Progenitor cell of endocrine pancreas (in vitro differentiated cells): ENCODE data around the gene MAP3K14. TPM values are rescaled to one million over a fixed set of nuclear protein-coding genes. Genes with fewer than 3 reads are reported as not detected.
A peak's percentile ranks its signal among the peaks of the same experiment; 100 is the strongest.
"Not testable (repeated sequence)": the region's sequence is repeated elsewhere in the genome, so short reads cannot be mapped to it uniquely, and the experiment has no call there.

Experiments used
- DNase-seq: peaks from one replicate; pipeline ENCODE4 v3.0.0; 2021; ENCODE audit warnings: low spot score; ENCODE audit not compliant: unreplicated experiment
- H3K27ac Mint-ChIP-seq: 2 replicates; pipeline ENCODE4 v1.8.0; 2021; ENCODE audit warnings: mild to moderate bottlenecking, moderate library complexity, mixed read lengths
- H3K27me3 Mint-ChIP-seq: 2 replicates; pipeline ENCODE4 v1.8.0; 2021; ENCODE audit warnings: mixed read lengths
- H3K36me3 Mint-ChIP-seq: 2 replicates; pipeline ENCODE4 v1.8.0; 2022; ENCODE audit warnings: mixed read lengths; ENCODE audit not compliant: insufficient read depth
- H3K4me1 Mint-ChIP-seq: 2 replicates; pipeline ENCODE4 v1.8.0; 2021; ENCODE audit warnings: low read depth, mixed read lengths
- H3K4me3 Mint-ChIP-seq: 2 replicates; pipeline ENCODE4 v1.8.0; 2021; ENCODE audit warnings: low read depth, mild to moderate bottlenecking, moderate library complexity, mixed read lengths
- H3K9me3 Mint-ChIP-seq: 2 replicates; pipeline ENCODE4 v1.8.0; 2021; ENCODE audit warnings: low read depth, mixed read lengths
- total RNA-seq: library from RNA; stranded (reverse); gene quantifications from 2 replicates; pipeline ENCODE4 v1.2.1, GENCODE V29; 2021
- TF ChIP-seq, protein P1 (sequence below): fragments of 200-600 bp; sonication (generic); IDR thresholded peaks from one replicate; pipeline ENCODE4 v1.5.0; 2021; ENCODE audit warnings: antibody characterized with exemption, mild to moderate bottlenecking; ENCODE audit not compliant: unreplicated experiment

The MAP3K14 gene
- total RNA-seq, 1 donor from 2014 or later: 7.8 TPM

GRCh38 chr17:45306623-45307022 is 10.2 kb downstream of the MAP3K14 start:
- peaks cover 2% of the 10 kb centered on the region for H3K36me3 Mint-ChIP-seq
- no peak for DNase-seq
- H3K4me3 Mint-ChIP-seq: no peak overlapping the region
- H3K9me3 Mint-ChIP-seq: no peaks in the 10 kb centered on the region
- H3K27ac Mint-ChIP-seq: peak overlapping the region; percentile 43
- H3K27me3 Mint-ChIP-seq: no peaks in the 10 kb centered on the region
- peaks cover 16% of the 10 kb centered on the region for H3K4me1 Mint-ChIP-seq
- TF ChIP-seq, protein P1, sequence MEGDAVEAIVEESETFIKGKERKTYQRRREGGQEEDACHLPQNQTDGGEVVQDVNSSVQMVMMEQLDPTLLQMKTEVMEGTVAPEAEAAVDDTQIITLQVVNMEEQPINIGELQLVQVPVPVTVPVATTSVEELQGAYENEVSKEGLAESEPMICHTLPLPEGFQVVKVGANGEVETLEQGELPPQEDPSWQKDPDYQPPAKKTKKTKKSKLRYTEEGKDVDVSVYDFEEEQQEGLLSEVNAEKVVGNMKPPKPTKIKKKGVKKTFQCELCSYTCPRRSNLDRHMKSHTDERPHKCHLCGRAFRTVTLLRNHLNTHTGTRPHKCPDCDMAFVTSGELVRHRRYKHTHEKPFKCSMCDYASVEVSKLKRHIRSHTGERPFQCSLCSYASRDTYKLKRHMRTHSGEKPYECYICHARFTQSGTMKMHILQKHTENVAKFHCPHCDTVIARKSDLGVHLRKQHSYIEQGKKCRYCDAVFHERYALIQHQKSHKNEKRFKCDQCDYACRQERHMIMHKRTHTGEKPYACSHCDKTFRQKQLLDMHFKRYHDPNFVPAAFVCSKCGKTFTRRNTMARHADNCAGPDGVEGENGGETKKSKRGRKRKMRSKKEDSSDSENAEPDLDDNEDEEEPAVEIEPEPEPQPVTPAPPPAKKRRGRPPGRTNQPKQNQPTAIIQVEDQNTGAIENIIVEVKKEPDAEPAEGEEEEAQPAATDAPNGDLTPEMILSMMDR: no peak

DNA sequence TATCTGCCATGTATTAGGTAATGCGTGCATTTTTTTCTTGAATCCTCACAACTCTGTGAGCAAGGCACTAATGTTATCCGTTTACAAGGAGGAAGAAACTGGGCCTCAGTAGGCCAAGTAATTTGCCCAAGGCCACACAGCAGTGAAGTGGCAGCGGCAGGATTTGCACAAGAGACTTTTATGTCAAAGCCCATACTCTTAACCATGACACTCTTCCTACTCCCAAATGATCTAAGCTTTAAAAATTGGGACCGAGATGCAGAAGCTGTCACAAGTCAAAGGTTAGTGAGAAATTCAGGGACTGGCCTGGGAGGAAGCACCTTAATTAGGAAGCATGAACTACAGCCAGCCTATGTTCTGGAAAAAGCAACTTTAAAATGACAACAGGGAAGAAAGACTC is 10.7 kb downstream of the MAP3K14 start:
- Mint-ChIP-seq H3K27ac (no peak overlapping the region), H3K27me3 (no peaks in the 10 kb centered on the region), H3K4me3 (no peak overlapping the region), H3K4me1 (peaks cover 11% of the 10 kb centered on the region), H3K36me3 (peaks cover 2% of the 10 kb centered on the region), H3K9me3 (no peaks in the 10 kb centered on the region)
- DNase-seq: no peak
- TF ChIP-seq, protein P1: no peak

DNA sequence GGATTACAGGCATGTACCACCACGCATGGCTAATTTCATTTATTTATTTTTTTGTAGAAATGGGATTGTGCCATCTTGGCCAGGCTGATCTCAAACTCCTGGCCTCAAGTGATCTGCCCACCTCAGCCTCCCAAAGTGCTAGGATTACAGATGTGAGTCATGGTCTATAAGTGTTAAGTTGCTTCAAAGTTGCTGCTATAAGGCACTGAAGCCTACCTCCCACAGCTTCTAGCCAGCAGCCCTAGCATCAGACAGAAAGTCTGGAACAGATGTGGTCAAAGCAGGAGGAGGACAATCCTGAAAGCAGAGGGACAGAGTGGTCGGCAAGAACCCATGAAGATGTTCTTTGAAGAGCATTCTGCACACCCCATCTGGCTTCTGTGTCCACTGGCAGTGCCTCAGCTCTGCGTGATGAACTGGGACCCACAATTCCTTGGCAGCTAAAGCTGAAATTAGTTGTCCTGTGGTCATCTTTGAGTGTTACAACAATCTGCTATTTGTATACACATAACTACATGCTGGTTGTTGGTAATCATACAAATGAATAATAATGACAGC is 11.2 kb downstream of the MAP3K14 start:
- Mint-ChIP-seq H3K27me3 (no peaks in the 10 kb centered on the region), H3K4me3 (no peak overlapping the region), H3K9me3 (no peaks in the 10 kb centered on the region), H3K27ac (peak overlapping the region; percentile 79), H3K4me1 (peaks cover 7% of the 10 kb centered on the region), H3K36me3 (peaks cover 2% of the 10 kb centered on the region)
- TF ChIP-seq, protein P1: no peak
- DNase-seq: no peak

- Mint-ChIP-seq H3K4me3 (no peak overlapping the region), H3K36me3 (peaks cover 1% of the 10 kb centered on the region), H3K4me1 (peaks cover 4% of the 10 kb centered on the region), H3K27me3 (no peaks in the 10 kb centered on the region), H3K27ac (no peak overlapping the region), H3K9me3 (no peaks in the 10 kb centered on the region)
- no peak for DNase-seq
- TF ChIP-seq, protein P1: no peak
Measured at GRCh38 chr17:45302649-45303173, 14.1 kb downstream of the MAP3K14 start.

- H3K36me3 Mint-ChIP-seq, H3K27ac Mint-ChIP-seq, H3K4me1 Mint-ChIP-seq, H3K9me3 Mint-ChIP-seq, DNase-seq, H3K4me3 Mint-ChIP-seq, H3K27me3 Mint-ChIP-seq: not testable (repeated sequence)
Measured at GRCh38 chr17:45302220-45302619, 14.6 kb downstream of the MAP3K14 start.

- Mint-ChIP-seq H3K36me3 (peaks cover 1% of the 10 kb centered on the region), H3K27me3 (no peaks in the 10 kb centered on the region), H3K9me3 (no peaks in the 10 kb centered on the region), H3K4me3 (no peak overlapping the region), H3K4me1 (peaks cover 4% of the 10 kb centered on the region), H3K27ac (no peak overlapping the region)
- TF ChIP-seq, protein P1: no peak
- no peak for DNase-seq
Measured at GRCh38 chr17:45301674-45302073, 15.1 kb downstream of the MAP3K14 start.
